HG02970 (cell line): Measurements from ENCODE around the gene SPINK14.

Source experiments
- ATAC-seq: cut with Tn5 transposase; IDR thresholded peaks from one replicate; pipeline ENCODE4 v1.9.1; 2021; ENCODE audit warnings: mild to moderate bottlenecking, moderate library complexity, moderate number of reproducible peaks; ENCODE audit not compliant: unreplicated experiment, low FRiP score

SPINK14 gene

GRCh38 chr5:148191010-148191409 is 22.7 kb downstream of the SPINK14 start:
- ATAC-seq = no peak

DNA sequence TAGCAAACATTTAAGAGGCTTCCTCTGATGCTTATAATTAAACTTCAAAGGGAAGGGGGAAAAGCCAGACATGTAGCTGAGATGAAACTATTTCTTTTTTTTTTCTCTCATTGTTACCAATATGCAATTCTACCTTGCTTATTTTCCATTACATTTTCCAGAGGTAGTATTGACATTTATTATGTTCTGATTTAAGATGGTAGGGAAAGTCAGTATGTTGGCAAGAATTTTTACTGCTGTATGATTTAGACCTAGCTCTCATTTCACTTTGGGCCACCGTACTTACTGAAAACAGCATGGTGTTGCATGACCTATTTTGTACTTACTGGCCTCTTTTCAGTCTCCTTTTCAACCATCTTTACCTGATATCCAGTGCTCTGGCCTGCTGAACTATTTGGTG is 24.9 kb downstream of the SPINK14 start:
- no peak for ATAC-seq

GRCh38 chr5:148201151-148201550 is 32.8 kb downstream of the SPINK14 start:
- ATAC-seq = no peak

- no peak for ATAC-seq
These were observed 34.3 kb downstream of the SPINK14 start, which contains the start of gene SPINK6 for GRCh38 chr5:148202531-148203203. Gene SPINK6 (plus strand): TSS chr5:148203042. CDS start chr5:148203097, 55 bp downstream.

DNA sequence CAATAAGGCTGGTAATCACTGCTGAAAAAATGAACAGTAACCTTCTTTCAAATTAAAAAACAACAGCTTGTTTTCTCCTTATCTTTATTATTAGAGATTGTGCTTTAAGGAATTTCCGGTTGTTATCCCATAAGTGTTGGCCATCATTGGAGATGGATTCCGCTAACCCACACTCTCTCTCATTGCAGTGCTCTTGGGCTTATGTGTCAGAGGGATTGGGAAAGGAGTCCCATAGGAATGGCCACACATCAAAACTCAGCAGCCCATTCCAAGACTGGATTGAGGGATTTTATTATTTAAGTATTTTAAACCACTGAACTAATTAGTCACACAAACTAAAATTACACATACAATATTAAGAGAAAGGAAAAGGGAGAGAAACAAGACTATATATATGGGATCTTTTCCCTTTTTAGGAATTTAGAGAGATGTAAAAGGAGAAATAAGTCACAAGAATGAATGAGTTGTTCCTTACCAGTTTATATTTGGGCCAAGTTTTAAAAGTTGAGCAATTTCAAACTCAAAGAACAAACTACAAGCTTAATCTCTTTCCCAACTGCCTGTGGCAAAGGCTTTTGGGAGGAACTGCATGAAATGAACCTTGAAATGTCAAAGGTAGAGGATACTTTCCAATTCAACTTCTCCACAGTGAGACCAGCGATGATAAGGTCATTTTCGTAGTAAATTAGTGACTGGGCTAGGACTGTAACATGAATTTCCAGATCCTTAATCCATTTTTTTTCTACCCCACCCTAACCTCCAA is 36.9 kb downstream of the SPINK14 start:
- no peak for ATAC-seq

- ATAC-seq = no peak
These were observed 37.5 kb downstream of the SPINK14 start for GRCh38 chr5:148205865-148206264.

- no peak for ATAC-seq
These were observed 38.3 kb downstream of the SPINK14 start for GRCh38 chr5:148206620-148207019.

DNA sequence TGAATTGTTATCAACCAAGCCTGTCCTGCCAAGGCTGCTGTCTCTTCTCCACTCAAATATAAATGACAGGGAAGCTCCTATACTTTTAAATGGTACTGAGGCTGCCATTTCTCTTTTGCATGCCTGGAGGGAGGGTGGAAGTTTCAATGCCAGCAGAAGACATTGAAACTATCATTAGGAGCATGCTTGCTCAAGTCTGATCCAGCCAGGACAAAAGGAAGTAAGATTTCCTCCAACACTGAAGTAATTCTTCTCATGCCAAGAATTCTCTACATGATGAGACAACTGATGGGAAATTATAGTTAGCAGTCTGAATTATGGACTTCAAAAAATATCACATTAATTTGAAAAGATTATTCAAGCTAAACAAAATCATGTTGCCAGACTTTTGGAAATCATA is 39.9 kb downstream of the SPINK14 start:
- ATAC-seq = no peak

- no peak for ATAC-seq
These were observed 40.9 kb downstream of the SPINK14 start for GRCh38 chr5:148209151-148209770.

DNA sequence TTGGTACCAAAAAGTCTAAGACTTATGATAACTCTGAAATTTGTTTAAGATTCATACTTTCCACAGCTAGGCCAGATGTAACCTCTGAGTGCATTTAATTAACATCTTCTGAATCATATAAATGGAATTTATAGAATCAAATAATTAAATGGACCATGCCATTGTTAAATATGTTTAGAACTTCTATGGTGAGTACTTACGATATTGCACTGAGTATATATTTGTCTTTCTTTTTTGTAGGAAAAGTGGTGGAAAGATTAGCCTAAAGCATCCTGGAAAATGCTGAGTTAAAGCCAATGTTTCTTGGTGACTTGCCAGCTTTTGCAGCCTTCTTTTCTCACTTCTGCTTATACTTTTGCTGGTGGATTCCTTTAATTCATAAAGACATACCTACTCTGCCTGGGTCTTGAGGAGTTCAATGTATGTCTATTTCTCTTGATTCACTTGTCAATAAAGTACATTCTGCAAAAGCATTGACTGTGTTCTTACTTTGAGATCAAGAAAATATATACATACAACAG is 46.4 kb downstream of the SPINK14 start:
- ATAC-seq = no peak

DNA sequence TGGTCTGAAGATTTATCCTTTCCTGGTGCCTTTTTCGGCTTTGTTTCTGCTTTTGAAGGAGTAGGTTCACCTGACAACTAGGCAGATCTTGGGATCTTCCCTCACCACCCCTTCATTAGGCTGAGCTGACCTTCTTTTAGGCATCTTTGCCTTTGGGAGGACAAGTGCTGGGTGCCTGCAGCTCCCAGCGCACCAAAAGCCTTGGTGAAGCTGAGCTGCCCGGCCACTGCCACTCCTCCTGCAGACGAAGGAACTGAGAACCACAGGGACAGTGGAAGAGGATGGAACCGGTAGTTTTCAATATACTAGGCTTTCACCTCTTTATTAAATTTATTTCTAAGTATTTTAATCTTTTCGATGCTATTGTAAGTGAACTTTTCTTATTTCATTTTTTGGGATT is 53.2 kb downstream of the SPINK14 start:
- ATAC-seq = no peak

- ATAC-seq = no peak
These were observed 55.9 kb downstream of the SPINK14 start for GRCh38 chr5:148224117-148224742.
